HG03066 (cell line): ENCODE data around the gene MEI1.
A peak's percentile ranks its signal among the peaks of the same experiment; 100 is the strongest.

ENCODE experiments used
- ATAC-seq: cut with Tn5 transposase; IDR thresholded peaks from one replicate; pipeline ENCODE4 v1.9.1; 2021; ENCODE audit warnings: low read depth; ENCODE audit not compliant: unreplicated experiment

The MEI1 gene

DNA sequence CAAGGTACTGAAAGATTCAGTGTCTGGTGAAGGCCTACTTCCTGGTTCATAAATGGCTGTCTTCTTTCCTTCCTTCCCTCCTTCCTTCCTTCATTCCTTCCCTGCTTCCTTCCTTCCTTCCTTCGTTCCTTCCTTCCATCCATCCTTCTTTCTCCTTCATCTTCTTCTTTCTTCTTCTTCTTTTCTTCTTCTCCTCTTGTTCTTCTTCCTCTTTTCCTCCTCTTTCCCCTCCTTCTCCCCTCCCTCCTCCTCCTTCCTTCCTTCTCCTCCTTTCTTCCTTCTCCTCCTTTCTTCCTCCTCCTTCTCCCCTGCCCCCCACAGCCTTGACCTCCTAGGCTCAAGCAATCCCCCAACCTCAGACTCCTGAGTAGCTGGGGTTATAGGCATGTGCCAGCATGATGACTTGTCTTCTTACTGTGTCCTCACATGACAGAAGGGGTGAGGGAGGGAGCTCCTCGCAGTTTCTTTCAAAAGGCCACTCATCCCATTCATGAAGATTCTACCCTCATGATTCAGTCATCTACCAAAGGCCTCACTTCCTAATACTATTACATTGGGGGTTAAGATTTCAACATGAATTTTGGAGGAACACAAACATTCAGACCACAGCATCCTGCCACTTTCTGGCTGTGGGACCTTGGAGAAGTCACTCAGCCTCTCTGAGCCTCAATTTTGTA, 78.6 kb downstream of the MEI1 start:
- no peak for ATAC-seq

DNA sequence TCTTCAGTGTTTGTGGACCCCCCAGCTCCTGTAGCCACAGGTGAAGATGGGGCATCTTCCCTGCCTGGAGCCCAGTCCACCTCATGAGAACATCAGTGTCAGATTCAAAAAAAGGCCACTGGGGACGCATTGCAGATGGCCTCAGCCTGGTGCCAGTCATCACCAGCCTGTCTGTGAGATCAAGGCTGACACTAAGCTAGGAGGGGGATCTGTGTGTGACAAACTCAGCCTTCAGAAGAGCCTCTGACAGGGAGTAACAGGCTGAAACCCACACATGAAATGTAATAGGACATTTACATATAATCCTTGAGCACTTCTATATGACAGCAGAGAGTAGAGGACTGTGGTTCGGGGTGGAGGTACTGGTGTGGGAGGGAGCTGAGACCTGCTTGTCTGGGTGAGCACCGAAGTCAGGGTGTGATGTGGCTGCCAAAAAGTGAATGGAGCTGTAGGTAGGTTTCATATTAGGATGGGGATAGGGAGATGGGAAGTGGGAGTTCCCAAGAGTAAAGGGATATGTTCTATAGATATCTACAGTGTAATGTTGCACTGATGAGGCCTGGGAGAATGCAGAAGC, 80.7 kb downstream of the MEI1 start:
- ATAC-seq, result no peak

DNA sequence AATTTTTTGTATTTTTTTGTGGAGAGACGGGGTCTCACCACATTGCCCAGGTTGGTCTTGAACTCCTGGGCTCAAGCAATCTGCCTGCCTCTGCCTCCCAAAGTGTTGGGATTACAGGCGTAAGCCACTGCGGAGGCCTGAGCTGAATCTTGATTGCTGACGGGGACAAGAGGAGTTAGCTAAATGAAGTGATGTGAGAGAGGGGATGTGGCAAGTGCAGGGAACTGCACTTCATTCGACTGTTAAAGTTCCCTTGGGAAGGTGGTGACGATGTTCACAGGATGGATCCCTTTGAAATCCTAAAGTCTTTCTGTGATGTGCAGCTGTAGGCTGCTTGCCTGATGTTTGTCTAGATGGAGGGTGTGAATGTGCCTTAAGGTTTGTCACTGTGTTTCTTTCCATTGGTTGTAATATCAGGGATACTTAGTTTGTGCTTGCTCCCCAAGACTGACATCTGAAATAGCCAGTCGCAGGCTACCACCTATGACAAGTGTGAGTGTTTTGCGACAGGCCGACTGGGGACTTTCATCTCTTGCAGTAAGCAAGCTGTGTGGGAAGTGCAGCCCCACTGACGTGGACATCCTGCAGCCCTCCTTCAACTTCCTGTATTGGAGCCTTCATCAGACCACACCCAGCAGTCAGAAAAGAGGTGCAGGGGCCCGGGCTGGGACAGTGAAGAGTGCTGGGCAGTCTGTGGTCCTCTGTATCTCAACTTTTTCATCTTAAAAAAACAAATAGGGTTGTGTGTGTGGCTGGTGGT, 81.6 kb downstream of the MEI1 start:
- peak; percentile 84 for ATAC-seq

DNA sequence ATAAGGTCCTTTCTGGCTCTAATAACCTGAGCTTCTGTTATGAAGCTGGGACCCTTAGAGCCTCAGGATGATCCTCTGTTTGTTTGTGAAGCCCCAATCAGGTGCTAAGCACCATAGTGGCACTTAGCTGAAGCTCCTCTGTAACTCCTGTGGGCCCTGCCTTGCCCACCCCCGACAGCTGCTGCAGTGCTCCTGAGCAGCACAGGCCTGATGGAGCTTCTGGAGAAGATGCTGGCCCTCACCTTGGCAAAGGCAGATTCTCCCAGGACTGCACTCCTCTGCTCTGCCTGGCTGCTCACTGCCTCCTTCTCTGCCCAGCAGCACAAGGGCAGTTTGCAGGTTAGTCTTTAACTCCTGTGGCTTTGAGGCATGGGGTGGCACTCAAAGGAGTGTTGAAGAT, 82.2 kb downstream of the MEI1 start:
- ATAC-seq, result no peak

DNA sequence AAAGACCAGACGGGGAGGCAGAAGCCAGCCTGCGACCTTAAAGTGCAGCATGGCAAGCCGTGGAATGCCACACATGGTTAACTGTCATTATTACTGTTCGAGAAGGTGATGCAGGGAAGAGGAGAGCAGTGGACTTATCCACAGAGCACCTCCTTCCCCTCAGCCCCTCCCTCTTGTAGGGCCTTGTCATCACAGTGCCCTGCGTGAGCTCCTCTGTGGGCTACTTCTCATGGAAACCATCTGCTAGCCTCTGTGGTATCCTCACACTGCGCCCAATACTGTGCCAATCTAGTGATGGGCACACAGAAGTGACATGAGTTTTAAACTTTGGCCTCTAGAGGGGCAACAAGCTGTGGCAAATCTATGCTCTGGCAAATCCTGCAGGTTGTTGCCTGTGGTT, 83.0 kb downstream of the MEI1 start:
- no peak for ATAC-seq

DNA sequence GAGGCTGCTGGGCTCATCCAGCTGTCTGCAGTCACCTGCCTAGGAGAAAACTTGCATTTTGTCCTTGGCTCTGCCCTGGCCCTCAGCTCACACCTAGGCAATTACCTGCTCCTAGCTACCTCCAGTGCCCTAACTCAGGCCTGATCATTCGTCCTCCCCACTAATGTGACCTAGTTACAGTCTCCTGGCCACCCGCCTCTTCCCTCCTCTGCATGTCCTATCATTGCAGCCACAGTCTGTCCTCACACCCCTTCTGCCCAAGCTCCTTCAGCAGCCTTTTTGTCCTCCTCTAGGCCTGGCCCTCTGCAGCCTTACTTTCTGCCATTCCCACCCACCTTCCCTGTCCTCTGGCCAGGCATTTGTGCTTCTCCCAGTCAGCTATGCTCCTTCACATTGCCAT, 83.4 kb downstream of the MEI1 start:
- ATAC-seq, result no peak

DNA sequence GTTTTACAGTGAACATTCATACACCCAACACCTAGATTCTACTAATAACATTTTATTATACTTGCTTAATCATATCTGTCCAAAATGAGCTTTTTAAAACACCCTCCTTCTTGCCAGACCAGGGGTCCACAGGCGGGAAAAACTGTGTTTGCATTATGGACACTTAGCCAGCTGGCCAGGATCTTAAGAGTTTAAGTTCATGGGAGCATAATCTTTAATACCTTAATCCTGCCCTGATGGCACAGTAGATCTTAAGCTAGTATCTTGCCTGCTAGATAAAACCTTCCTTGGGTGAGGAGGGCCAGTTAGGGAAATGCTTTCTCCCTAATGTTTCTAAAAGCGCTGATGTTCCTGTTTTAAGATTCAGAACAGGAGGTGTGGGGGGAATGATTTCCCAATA, 88.0 kb downstream of the MEI1 start:
- ATAC-seq, result no peak

DNA sequence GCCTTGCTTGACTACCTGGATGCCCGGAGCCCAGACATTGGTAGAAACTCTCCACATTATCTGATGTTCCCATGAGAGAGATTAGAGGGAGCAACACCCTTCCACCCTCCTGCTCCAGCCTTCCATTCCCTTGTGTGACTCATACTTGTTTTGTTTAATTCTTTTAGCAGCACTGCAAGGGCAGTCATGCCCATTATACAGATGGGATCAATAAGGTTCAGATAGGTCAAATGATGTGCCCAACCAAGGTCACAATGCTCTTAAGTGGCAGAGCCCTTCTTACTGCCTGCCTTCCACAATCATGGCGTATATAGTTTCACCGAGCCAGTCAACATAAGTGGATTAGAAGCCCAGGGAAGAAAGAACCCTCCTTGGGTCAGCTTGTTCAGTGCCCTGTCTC, 94.6 kb downstream of the MEI1 start:
- ATAC-seq, result no peak

DNA sequence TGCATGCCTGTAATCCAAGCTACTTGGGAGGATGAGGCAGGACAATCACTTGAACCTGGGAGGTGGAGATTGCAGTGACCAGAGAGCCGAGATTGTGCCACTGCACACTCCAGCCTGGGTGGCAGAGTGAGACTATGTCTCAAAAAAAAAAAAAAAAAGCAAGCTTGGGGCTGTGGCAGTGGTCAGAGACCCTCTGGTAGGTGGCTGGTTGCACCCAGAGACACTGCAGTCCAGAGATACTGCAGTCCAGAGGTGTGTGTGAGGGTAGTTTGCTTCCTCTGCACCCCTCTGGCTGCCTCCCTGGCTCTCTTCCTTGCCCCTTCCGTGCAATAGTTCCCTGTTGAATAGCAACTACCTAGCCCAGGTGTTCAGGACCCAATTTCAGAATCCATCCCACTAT, 99.4 kb downstream of the MEI1 start:
- ATAC-seq, result no peak

DNA sequence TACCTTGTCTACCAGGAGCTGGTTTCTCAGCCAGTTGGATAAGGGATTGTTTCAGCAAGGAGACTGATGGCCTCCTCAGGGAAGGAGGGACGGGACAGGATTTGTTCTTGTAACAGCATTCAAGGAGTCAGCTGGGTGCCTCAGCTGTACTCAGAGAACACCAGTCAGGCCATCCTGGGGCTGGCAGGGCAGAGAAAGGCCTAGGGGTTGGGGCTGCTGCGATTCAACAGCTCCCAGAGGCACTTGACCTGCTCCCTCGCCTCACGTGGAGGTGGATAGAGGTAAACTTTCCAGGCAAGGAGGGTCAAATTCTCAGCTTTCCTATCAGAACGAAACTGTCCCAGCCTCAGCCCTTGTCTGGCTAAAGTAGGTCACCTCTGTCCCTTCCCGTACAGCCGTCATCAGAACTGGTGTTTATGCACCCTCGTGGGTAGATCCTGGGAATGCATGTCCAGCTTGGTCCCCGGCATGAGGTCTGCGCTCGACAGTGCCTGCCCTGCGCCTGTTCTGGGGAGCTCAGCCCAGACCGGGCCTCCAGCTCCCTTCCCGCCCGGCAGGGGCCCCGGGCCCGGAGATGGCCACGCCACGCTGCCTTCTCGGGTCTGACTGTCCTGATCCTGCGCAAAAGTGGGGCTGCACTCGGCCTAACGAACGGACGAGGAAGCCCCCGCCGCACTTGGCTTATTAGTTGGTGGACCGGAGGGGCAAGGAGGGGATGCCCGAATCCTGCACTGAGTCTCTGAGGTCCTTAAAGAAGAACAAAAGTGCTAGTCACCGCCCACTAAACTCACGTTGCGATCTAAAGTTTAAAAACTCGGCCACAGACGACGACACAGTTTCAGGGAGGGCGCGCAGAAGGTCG, 100.4 kb downstream of the MEI1 start:
- ATAC-seq, result peak; percentile 42

DNA sequence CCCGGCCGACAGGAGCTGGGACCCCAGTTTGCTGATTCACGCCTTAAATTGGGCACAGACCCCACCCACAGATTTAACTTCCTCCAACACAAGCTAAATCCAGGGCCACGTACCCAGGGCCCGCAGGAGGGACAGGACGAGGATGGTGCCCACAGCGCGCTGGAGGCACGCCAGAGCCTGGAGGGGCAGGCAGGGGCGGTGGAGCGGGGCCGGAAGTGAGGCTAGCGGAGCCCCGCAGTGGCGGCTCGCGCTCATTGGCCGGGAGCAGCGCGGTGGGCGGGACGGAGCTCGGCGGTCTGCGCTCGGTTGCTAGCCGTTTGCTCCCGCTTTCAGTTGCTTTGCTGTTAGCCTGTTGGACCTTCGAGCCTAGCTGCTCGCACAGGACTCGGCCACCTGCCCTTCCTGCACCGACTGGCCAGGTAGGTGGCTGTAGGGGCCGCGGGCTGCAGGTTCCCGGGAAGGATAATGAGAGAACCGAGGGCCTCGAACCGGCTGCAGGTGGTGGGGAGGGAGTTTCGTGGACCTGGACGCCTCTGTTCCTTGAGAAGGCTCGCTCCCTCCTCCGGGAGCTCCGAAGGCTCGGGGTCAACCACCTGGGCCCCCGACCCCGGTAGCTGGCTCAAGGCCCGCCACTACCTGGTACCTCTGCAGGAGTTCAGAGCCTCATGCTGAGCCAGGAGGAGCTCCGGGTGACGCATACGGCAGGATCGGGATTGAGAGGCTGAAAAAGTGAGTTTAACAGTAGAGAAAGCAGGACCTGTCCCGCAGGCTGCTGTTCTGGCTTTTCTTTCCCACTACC, 101.2 kb downstream of the MEI1 start, which contains the start of gene CCDC134:
Gene CCDC134 (plus strand): TSS at position 332 of the 799 bp plus-strand sequence. CDS start 8,212 bp downstream, outside the sequence.
- ATAC-seq, result peak; percentile 86

DNA sequence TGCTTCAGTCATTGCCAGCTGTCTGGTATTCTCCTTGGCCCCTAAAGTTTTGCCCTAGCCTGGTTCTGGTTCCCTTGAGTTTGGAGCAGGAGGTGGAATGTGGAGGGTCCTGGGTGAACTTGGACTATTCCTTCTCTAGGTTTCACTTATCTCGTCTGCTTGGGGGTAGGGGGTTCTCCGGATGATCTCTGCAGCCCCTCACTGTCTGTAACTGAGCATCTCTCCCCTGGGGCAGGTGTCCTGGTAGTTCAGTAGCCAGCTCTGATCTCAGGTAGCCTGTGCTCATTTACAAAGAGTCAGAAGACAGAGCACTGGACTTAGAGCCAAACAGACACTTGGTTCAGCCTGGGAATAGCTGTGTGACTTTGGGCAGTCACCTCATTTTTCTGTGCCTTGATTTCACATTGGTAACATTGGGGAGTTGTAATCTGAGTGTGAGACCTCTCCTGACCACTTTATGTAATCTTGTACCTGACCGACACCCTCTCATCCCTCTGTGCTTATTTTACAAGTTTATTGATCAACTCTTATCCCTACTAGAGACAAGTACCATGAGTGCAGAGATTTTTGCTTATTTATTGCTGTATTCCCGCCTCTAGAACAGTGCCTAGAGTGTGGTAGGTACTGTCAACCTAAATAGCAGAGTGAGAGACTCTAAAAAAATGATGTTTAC, 102.0 kb downstream of the MEI1 start:
- ATAC-seq, result no peak

DNA sequence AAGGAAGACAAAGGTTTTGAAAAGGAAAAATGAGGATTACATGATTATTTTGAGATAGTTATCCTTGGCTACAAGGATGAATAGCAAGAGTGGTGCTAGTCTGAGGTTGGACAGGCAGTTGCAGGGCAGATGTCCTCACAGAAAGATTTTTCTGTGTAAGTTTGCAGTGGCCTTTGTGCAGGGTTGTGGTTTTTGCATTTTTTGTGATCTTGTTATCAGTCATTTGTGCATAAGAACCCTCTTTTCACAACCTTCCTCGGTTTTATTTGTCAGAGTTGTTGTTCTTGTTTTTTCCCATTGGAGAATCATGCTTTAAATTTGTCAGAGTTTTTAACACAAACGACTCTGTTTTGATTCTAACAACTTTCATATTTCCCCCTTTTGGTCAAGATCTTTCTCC, 102.6 kb downstream of the MEI1 start:
- no peak for ATAC-seq

DNA sequence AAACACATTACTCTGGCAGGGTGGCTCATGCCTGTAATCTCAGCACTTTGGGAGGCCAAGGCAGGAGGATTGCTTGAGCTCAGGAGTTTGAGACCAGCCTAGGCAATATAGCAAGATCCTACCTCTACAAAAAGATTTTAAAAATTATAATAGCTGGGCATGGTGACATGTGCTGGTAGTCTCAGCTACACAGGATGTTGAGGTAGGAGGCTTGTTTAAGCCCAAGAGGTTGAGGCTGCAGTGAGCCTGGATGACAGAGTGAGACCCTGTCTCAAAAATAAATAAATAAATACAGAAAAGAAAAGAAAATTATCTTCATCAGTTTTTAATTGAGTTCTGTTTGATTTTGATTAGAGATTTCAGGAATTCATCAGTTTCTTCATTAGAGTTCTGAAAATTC, 106.3 kb downstream of the MEI1 start:
- ATAC-seq, result no peak

DNA sequence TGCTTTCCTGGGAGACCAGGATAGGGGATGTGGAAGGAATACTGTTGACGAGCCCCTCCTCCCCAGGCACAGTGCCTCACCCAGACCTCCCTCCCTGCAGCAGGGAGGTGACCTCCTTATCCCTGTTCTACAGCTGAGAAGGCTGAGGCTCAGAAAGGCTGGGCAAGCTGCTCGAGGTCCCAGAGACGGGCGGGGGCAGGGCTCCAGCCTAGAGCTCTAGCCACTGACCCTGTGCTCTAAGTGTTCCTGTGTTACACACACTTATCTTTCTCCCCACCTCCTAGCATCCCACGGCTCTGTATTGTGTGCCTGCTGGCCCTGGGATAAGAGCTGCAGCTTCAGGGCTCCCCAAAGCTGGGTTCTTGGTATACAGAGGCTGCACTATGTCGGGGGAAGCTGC, 109.1 kb downstream of the MEI1 start:
- ATAC-seq, result no peak

DNA sequence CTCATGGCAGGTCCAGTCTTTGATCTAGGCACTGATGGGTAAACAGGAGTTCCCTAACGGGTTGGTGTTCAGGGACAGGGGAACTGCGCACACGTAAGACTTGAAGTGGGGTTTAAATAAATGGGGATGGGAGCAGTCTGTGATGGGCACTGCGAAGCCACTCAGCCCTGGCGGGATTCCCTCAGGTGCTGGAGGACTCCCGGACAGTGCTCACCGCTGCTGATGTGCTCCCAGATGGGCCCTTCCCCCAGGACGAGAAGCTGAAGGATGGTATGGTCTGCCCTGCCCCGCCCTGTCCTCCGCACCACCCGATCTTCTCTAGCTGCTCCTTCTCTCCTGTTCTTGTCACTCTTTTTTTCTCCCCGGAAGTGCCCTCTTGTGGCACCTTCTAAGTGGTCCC, 110.7 kb downstream of the MEI1 start:
- no peak for ATAC-seq

DNA sequence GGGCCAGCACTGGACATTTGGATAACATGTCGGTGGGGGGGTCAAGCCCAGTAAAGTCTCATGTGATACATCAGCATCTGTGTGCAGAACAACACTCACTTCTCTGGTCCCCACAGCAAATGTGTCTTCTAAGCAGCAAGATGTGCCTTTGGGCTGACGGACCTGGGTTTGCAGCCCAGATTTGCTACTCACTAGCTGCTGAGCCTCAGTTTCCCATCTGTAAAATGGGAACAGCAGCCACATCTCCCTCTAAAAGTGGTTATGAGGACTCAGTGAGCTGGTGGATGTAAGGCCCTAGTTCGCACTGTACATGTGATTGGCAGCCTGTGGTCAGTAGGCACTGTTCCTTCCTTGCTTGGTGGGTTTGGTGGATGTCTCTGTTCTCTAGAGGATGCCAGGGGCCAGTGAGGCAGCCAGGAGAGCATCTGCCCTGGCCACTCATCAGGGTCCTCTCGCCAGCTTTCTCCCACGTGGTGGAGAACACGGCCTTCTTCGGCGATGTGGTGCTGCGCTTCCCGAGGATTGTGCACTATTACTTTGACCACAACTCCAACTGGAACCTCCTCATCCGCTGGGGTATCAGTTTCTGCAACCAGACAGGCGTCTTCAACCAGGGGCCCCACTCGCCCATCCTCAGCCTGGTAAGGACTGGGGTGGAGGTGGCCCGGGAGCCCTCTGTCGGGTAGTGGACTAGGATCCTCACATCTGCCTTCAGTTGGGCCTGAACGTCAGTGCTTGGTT, 113.7 kb downstream of the MEI1 start:
- no peak for ATAC-seq

DNA sequence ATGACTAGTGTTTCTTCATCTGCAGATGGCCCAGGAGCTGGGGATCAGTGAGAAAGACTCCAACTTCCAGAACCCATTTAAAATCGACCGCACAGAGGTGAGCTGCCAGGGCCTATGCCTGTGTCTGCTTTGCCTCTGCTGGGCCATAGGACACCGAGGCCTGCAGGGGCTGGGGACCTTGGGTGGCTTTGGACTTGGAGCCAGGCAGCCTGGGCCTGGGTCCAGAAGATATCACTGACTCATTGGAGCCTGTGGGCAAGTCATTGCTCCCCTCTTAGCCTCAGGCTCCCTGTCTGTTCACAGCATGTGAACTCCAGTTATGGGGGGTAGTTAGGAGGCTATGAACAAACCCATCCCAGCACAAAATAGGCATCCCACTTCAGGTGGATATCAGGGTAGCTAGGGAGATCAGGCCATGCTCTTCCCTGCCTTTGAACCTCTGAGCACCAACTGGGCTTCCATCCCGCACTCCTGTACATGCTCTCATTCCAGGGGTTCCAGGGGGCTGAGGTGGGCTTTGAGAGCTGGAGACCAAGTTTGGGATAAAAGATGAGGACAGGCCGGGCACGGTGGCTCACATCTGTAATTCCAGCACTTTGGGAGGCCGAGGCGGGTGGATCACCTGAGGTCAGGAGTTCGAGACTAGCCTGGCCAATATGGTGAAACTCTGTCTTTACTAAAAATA, 114.6 kb downstream of the MEI1 start:
- ATAC-seq, result no peak
